Activated B cell treated with CpG ODN at 0.5 μM for 24 hours (primary cell): Measurements from ENCODE around the gene JMJD4. TPM values are rescaled to one million over a fixed set of nuclear protein-coding genes. Genes with fewer than 3 reads are reported as not detected.

Experiments
- ATAC-seq: fragments of 200-7000 bp; cut with Tn5 transposase; one replicate; pipeline ENCODE4 v1.10.0; 2021; ENCODE audit warnings: low read depth, mild to moderate bottlenecking, moderate library complexity
- CTCF ChIA-PET: fragments of 350-600 bp; sonication (Branson Sonifier 250); formaldehyde crosslinking; loops from one replicate; lab custom pipeline; 2021; ENCODE audit warnings: antibody characterized with exemption; lab: Charles Lee
- POLR2A ChIA-PET: fragments of 350-600 bp; sonication (Branson Sonifier 250); formaldehyde crosslinking; loops from one replicate; lab custom pipeline; 2021; ENCODE audit warnings: antibody characterized with exemption; lab: Charles Lee
- DNase-seq: peaks from one replicate; pipeline ENCODE4 v3.0.0; 2022
- H3K27ac Mint-ChIP-seq: one replicate; pipeline ENCODE4 v1.8.0; 2020; ENCODE audit warnings: mixed read lengths
- H3K27me3 Mint-ChIP-seq: one replicate; pipeline ENCODE4 v1.8.0; 2021; ENCODE audit warnings: mixed read lengths
- H3K36me3 Mint-ChIP-seq: one replicate; pipeline ENCODE4 v1.8.0; 2021; ENCODE audit warnings: low read depth, mixed read lengths
- H3K4me1 Mint-ChIP-seq: one replicate; pipeline ENCODE4 v1.8.0; 2021; ENCODE audit warnings: mixed read lengths
- H3K4me3 Mint-ChIP-seq: one replicate; pipeline ENCODE4 v1.8.0; 2020; ENCODE audit warnings: mild to moderate bottlenecking, mixed read lengths
- H3K9me3 Mint-ChIP-seq: one replicate; pipeline ENCODE4 v1.8.0; 2020; ENCODE audit warnings: mixed read lengths
- CTCF ChIP-seq: fragments of 200-600 bp; IDR thresholded peaks from one replicate; pipeline ENCODE4 v1.8.0; 2022; ENCODE audit warnings: antibody characterized with exemption, mild to moderate bottlenecking
- intact Hi-C: fragments of 100-400 bp; cut with micrococcal nuclease; formaldehyde crosslinking; loops from one replicate; pipeline ENCODE4 v1.15.1; 2024
- total RNA-seq: library from RNA; stranded (reverse); gene quantifications from 2 replicates; pipeline ENCODE4 v1.2.3, GENCODE V29; 2022

Gene JMJD4
- total RNA-seq, 1 donor from 2014 or later: 26.7 TPM

GRCh38 chr1:227736814-227737432 is 1.8 kb upstream of the JMJD4 start:
- H3K27me3 Mint-ChIP-seq: no peaks in the 10 kb centered on the region
- ChIA-PET POLR2A (no interaction called here), CTCF (no interaction called here)
- H3K9me3 Mint-ChIP-seq: no peaks in the 10 kb centered on the region
- intact Hi-C loops: no loop called here
- no peak for DNase-seq
- H3K4me1 Mint-ChIP-seq: peaks cover 49% of the 10 kb centered on the region
- H3K36me3 Mint-ChIP-seq: peaks cover 20% of the 10 kb centered on the region
- no peak for TF ChIP-seq CTCF
- H3K4me3 Mint-ChIP-seq: peak overlapping the region; percentile 42
- H3K27ac Mint-ChIP-seq: no peak overlapping the region
- no peak for ATAC-seq

DNA sequence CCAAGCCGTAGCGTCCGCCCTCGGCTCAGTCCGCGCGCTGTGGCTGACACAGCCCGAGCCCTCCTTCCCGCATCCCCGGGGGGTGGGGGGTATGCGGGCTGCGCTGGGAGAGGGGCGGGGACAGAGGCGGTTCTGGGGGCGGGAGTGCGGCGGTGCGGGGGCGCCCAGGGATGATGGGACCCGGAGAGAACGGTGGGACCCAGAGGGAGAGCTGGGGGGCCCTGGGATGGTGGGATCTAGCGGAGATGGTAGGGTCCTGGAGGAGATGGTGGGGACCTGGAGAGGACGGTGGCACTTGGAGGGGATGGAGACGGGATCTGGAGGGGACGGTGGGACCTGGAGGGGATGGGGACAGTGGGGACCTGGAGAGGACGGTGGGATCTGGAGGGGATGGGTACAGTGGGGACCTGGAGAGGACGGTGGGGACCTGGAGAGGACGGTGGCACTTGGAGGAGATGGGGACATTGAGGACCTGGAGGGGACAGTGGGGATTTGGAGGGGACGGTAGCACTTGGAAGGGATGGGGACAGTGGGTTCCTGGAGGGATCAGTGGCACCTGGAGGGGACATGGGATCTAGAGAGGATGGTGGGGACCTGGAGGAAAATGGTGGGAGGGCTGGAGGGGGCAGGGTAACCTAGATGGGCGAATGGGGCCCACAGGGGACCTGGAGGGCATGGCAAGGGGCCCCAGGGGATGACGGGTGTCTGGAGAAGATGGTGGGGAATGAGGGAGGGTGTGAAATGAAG is 610 bp upstream of the JMJD4 start:
- TF ChIP-seq CTCF: no peak
- POLR2A ChIA-PET: interaction anchor here (0.6 to 2.1 kb wide), 6 partner anchors 52 to 1038 kb away, joined by 3 to 6 read pairs (median 4); partner anchors contain the start of gene ZNF678
- Mint-ChIP-seq H3K27ac (peak overlapping the region; percentile 78), H3K4me1 (peaks cover 41% of the 10 kb centered on the region), H3K27me3 (no peaks in the 10 kb centered on the region), H3K36me3 (peaks cover 21% of the 10 kb centered on the region), H3K9me3 (no peaks in the 10 kb centered on the region), H3K4me3 (peak overlapping the region; percentile 87)
- intact Hi-C loops: loop anchor here (1.0 to 2.0 kb wide), 6 partner anchors 52 to 795 kb away; partner anchors contain the start of genes ARF1, COQ8A and ZNF678
- ATAC-seq: peak; percentile 54
- no peak for DNase-seq
- CTCF ChIA-PET: no interaction called here

DNA sequence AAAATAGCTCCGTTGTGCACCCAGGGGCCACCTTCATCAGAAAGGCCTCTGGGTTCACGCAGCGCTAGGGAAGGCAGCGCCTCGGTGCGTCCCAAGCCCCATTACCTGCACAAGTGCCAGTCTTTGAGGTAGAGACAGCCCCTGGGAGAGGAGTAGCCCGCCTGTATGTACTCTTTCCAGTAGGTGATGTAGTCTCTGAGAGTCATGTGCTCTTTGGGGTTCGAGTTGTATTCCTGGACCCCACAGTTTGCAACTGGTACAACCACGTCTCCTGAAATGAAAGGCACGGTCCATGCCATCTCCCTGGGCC is 601 bp downstream of the JMJD4 start:
- POLR2A ChIA-PET: interaction anchor here (0.7 to 2.1 kb wide), 7 partner anchors 12 to 787 kb away, joined by 3 to 6 read pairs (median 5); partner anchors contain the start of genes IBA57 and ZNF678
- no peaks in the 10 kb centered on the region for H3K9me3 Mint-ChIP-seq
- CTCF ChIA-PET: no interaction called here
- ATAC-seq (no peak), DNase-seq (no peak)
- H3K36me3 Mint-ChIP-seq: peaks cover 19% of the 10 kb centered on the region
- TF ChIP-seq CTCF: no peak
- H3K4me3 Mint-ChIP-seq: peak overlapping the region; percentile 87
- peaks cover 43% of the 10 kb centered on the region for H3K4me1 Mint-ChIP-seq
- H3K27me3 Mint-ChIP-seq: no peaks in the 10 kb centered on the region
- no peak overlapping the region for H3K27ac Mint-ChIP-seq
- intact Hi-C loops: loop anchor here (2.0 to 5.0 kb wide), 2 partner anchors 192 to 543 kb away; no protein-coding TSS in a partner anchor

DNA sequence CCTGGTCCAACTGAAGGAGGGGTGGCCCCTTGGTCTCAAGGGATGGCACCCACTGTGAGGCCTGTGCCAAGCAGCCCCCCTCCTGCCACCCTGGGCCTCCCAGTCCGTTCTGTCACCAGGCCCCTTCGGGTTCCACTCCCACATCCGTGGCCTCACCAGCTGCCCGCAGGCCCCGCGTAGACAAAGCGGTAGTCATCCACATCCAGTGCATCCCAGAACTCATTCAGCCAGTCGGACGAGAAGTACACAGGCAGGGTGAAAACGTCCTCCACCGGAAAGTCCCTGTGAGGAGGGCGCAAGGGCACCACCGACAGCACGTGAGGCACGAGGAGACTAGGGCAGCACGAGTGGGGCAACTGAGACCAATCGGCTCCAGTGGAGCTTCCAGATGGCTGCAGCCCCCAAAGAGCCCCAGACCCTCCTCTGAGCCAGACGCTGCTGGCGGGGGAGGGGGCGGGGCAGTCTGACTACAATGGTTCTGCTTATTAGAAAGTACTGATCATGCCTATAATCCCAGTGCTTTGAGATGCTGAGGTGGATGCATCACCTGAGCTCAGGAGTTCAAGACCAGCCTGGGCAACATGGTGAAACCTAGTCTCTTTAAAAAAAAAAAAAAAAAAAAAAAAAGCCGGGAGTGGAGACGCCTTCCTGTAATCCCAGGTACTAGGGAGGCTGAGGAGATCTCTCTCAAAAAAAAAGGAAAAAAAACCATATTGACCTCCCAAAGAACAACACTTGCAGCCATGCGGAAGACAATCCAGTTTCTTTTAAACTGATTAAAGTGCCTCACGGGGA is 1.2 kb downstream of the JMJD4 start:
- intact Hi-C loops: loop anchor here (2.0 to 5.0 kb wide), 2 partner anchors 191 to 543 kb away; no protein-coding TSS in a partner anchor
- ChIA-PET CTCF (no interaction called here), POLR2A (interaction anchor here (0.5 to 2.1 kb wide), 6 partner anchors 12 to 1538 kb away, joined by 3 to 6 read pairs (median 4); partner anchors contain the start of genes IBA57 and ZNF678)
- H3K4me3 Mint-ChIP-seq: peak overlapping the region; percentile 87
- DNase-seq: no peak
- H3K36me3 Mint-ChIP-seq: peaks cover 18% of the 10 kb centered on the region
- no peak for TF ChIP-seq CTCF
- no peaks in the 10 kb centered on the region for H3K9me3 Mint-ChIP-seq
- no peak for ATAC-seq
- H3K4me1 Mint-ChIP-seq: peaks cover 44% of the 10 kb centered on the region
- H3K27ac Mint-ChIP-seq: no peak overlapping the region
- no peaks in the 10 kb centered on the region for H3K27me3 Mint-ChIP-seq
